ENCODE data around the gene ARMH3. TPM values are rescaled to one million over a fixed set of nuclear protein-coding genes. Genes with fewer than 3 reads are reported as not detected.

ARMH3 gene
- total and polyA plus RNA-seq, 2 experiments from 2014 or later, result 8.7 to 11.1 TPM

- Histone ChIP-seq H3K4me2 (no peak overlapping the region), H2AFZ (no peak overlapping the region), H3K4me1 (ENCODE audit: insufficient read depth) (no peaks in the 10 kb centered on the region), H3K27me3 (ENCODE audit: insufficient read depth) (no peaks in the 10 kb centered on the region), H3K27ac (ENCODE audit: low read depth) (no peak overlapping the region), H3K9me2 (ENCODE audit: insufficient read depth) (no peaks in the 10 kb centered on the region), H3F3A (replicated peaks; ENCODE audit: low read depth) (no peaks in the 10 kb centered on the region), H3K36me3 (ENCODE audit: insufficient read depth) (no peaks in the 10 kb centered on the region), H4K20me1 (replicated peaks; ENCODE audit: insufficient read depth) (no peaks in the 10 kb centered on the region), H3K79me2 (replicated peaks; ENCODE audit: insufficient read depth) (no peaks in the 10 kb centered on the region), H3K4me3 (no peak overlapping the region)
- Mint-ChIP-seq H3K4me1 (no peaks in the 10 kb centered on the region), H3K9me3 (no peaks in the 10 kb centered on the region; the same call in 2 of the 3 replicates), H3K4me3 (no peak overlapping the region), H3K27me3 (ENCODE audit: insufficient read depth, low read depth, poor library complexity) (no peaks in the 10 kb centered on the region), H3K27ac (no peak overlapping the region), H3K36me3 (ENCODE audit: low read depth) (no peaks in the 10 kb centered on the region)
- ATAC-seq (no peak), DNase-seq (ENCODE audit: low spot score) (no peak)
- TF ChIP-seq, protein P1, sequence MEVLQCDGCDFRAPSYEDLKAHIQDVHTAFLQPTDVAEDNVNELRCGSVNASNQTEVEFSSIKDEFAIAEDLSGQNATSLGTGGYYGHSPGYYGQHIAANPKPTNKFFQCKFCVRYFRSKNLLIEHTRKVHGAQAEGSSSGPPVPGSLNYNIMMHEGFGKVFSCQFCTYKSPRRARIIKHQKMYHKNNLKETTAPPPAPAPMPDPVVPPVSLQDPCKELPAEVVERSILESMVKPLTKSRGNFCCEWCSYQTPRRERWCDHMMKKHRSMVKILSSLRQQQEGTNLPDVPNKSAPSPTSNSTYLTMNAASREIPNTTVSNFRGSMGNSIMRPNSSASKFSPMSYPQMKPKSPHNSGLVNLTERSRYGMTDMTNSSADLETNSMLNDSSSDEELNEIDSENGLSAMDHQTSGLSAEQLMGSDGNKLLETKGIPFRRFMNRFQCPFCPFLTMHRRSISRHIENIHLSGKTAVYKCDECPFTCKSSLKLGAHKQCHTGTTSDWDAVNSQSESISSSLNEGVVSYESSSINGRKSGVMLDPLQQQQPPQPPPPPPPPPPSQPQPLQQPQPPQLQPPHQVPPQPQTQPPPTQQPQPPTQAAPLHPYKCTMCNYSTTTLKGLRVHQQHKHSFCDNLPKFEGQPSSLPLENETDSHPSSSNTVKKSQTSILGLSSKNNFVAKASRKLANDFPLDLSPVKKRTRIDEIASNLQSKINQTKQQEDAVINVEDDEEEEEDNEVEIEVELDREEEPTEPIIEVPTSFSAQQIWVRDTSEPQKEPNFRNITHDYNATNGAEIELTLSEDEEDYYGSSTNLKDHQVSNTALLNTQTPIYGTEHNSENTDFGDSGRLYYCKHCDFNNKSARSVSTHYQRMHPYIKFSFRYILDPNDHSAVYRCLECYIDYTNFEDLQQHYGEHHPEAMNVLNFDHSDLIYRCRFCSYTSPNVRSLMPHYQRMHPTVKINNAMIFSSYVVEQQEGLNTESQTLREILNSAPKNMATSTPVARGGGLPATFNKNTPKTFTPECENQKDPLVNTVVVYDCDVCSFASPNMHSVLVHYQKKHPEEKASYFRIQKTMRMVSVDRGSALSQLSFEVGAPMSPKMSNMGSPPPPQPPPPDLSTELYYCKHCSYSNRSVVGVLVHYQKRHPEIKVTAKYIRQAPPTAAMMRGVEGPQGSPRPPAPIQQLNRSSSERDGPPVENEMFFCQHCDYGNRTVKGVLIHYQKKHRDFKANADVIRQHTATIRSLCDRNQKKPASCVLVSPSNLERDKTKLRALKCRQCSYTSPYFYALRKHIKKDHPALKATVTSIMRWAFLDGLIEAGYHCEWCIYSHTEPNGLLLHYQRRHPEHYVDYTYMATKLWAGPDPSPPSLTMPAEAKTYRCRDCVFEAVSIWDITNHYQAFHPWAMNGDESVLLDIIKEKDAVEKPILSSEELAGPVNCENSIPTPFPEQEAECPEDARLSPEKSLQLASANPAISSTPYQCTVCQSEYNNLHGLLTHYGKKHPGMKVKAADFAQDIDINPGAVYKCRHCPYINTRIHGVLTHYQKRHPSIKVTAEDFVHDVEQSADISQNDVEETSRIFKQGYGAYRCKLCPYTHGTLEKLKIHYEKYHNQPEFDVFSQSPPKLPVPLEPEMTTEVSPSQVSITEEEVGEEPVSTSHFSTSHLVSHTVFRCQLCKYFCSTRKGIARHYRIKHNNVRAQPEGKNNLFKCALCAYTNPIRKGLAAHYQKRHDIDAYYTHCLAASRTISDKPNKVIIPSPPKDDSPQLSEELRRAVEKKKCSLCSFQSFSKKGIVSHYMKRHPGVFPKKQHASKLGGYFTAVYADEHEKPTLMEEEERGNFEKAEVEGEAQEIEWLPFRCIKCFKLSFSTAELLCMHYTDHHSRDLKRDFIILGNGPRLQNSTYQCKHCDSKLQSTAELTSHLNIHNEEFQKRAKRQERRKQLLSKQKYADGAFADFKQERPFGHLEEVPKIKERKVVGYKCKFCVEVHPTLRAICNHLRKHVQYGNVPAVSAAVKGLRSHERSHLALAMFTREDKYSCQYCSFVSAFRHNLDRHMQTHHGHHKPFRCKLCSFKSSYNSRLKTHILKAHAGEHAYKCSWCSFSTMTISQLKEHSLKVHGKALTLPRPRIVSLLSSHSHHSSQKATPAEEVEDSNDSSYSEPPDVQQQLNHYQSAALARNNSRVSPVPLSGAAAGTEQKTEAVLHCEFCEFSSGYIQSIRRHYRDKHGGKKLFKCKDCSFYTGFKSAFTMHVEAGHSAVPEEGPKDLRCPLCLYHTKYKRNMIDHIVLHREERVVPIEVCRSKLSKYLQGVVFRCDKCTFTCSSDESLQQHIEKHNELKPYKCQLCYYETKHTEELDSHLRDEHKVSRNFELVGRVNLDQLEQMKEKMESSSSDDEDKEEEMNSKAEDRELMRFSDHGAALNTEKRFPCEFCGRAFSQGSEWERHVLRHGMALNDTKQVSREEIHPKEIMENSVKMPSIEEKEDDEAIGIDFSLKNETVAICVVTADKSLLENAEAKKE (CRISPR knock-in tag; IDR thresholded peaks at IDR 0.05), result no peak
- TF ChIP-seq ZNF114 (CRISPR knock-in tag; IDR thresholded peaks at IDR 0.05) (no peak), EZH2 (IDR thresholded peaks at IDR 0.05; ENCODE audit: low read depth, unreplicated experiment) (no peak), ETS1 (IDR thresholded peaks at IDR 0.05) (no peak), JUNB (IDR thresholded peaks at IDR 0.05; ENCODE audit: unreplicated experiment) (no peak), STAT1 (IDR thresholded peaks at IDR 0.05; ENCODE audit: unreplicated experiment) (no peak)
- TF ChIP-seq, protein P2, sequence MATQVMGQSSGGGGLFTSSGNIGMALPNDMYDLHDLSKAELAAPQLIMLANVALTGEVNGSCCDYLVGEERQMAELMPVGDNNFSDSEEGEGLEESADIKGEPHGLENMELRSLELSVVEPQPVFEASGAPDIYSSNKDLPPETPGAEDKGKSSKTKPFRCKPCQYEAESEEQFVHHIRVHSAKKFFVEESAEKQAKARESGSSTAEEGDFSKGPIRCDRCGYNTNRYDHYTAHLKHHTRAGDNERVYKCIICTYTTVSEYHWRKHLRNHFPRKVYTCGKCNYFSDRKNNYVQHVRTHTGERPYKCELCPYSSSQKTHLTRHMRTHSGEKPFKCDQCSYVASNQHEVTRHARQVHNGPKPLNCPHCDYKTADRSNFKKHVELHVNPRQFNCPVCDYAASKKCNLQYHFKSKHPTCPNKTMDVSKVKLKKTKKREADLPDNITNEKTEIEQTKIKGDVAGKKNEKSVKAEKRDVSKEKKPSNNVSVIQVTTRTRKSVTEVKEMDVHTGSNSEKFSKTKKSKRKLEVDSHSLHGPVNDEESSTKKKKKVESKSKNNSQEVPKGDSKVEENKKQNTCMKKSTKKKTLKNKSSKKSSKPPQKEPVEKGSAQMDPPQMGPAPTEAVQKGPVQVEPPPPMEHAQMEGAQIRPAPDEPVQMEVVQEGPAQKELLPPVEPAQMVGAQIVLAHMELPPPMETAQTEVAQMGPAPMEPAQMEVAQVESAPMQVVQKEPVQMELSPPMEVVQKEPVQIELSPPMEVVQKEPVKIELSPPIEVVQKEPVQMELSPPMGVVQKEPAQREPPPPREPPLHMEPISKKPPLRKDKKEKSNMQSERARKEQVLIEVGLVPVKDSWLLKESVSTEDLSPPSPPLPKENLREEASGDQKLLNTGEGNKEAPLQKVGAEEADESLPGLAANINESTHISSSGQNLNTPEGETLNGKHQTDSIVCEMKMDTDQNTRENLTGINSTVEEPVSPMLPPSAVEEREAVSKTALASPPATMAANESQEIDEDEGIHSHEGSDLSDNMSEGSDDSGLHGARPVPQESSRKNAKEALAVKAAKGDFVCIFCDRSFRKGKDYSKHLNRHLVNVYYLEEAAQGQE (IDR thresholded peaks at IDR 0.05; ENCODE audit: unreplicated experiment), result no peak
Observed at GRCh38 chr10:101888251-101888949, 167.6 kb downstream of the ARMH3 start.
